HTERT RPE-1 (cell line): Measurements from ENCODE around the gene PIK3C2G.

Experiments used
- in situ Hi-C: fragments of 300-500 bp; cut with MboI; formaldehyde crosslinking; loops from 4 replicates; pipeline ENCODE4 v1.14.3; 2020; ENCODE audit warnings: low sequenced_read_pairs

Gene PIK3C2G

DNA sequence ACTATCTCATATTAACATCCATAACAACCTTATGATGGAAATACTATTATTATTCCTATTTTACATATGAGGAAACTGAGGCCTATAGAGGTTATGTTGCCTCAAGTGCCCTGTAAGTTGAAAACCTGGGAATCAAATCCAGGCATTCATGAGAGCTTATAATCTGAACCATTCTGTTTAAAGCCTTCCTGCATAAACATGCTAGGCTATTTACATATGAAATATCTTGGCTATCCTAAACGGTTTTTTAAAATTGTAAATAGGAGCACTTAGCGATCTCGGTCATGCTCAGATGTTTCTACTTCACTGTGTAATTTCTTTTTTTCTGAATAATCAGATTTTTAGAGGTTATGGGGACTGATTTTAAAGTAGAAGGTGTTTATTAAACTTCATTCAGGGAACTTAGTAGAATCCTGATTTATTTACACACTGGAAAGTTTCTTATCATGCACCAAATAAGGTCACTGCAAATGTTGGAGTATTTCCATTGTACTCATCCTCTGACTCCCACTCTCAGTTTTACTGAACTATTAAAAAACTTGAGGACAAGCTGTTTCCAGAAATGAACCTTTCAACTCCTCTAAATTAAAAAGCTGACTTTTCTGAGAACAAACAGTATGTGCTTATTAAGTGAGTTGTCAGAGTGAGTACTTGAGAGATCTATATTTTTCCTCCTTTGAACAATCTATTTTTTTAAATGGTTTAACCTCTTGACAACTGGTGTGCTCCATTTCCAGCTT, 141.7 kb downstream of the PIK3C2G start:
- in situ Hi-C loops: no loop called here

DNA sequence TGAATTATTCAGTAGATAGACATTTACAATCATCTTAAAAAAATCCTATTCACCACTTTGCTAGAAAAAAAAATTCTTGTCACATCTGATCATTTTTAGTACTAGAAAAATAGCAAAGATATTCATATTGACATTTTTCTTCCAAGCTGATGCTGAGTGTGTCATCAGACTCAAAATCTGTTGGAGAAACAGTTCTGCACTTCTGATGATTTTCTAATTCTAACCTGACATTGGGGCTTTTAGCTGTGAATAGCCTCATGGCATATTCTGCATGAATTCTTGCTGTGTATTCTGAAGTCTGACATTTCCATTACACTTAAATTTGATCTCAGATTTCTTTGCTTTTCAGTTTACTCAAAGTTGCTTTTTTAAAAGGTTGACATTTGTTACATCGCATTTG, 150.1 kb downstream of the PIK3C2G start:
- in situ Hi-C loops: no loop called here

DNA sequence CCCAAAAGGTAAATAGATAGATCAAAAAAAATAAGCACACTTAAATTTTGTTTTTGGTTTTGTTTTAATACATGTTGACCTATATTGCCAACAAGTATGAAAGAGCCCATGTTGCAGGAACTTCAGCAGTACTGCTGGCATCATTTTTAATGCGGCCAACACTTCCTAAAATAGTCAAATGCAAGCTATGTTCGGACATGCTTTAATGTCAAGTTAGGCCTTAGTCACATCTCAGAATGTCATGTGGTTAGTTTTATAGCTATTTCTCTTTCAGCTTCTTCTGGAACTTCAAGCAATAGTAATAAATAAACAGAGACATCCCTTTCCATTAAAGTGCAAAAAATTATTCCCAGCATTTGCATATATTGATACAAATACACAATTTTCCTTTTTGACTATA, 153.4 kb downstream of the PIK3C2G start:
- in situ Hi-C loops: no loop called here

- in situ Hi-C loops: no loop called here
These were observed 153.9 kb downstream of the PIK3C2G start for GRCh38 chr12:18415227-18415626.

- in situ Hi-C loops: no loop called here
These were observed 155.1 kb downstream of the PIK3C2G start for GRCh38 chr12:18416412-18416811.

- in situ Hi-C loops: no loop called here
These were observed 158.0 kb downstream of the PIK3C2G start for GRCh38 chr12:18419311-18419710.

GRCh38 chr12:18421867-18422266, 160.5 kb downstream of the PIK3C2G start:
- in situ Hi-C loops: no loop called here

DNA sequence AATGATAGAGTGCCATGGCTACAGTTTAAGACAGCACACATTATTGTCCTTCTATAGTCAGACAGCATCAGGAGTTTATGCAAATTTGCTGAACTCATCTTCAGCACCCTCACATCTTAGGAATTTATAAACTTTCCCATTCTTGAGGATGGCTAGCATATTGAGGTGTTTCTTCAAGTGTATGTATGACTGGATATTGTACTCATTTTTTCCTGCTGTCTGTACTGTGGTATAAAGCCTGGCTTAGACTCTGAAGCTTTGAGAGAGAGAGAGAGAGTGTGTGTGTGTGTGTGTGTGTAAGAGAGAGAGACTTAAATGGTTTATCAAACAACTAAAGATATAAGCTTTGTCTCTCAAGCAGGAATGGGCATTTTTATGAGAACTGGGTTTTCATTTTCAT, 161.6 kb downstream of the PIK3C2G start:
- in situ Hi-C loops: no loop called here

- in situ Hi-C loops: no loop called here
These were observed 163.5 kb downstream of the PIK3C2G start for GRCh38 chr12:18424857-18425256.

DNA sequence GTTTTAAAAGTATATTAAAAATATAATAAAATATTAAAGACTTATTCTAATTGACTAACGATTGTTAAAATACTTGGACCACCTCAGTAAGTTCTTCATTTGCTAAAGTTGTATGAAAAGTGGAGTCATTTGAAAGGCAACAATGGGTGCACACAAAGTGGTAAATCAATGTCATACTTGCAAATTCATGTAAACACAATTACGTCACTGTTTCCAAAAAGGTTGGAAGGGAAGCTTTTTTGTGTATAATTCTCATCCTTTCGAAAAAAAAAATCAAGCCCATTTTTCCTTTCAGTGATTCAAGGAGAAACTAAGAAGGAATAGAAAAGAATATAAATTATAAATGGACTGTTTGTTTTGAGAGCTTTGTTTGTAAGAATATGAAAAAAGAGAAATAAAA, 166.2 kb downstream of the PIK3C2G start:
- in situ Hi-C loops: no loop called here

- in situ Hi-C loops: no loop called here
These were observed 167.1 kb downstream of the PIK3C2G start for GRCh38 chr12:18428416-18428815.

DNA sequence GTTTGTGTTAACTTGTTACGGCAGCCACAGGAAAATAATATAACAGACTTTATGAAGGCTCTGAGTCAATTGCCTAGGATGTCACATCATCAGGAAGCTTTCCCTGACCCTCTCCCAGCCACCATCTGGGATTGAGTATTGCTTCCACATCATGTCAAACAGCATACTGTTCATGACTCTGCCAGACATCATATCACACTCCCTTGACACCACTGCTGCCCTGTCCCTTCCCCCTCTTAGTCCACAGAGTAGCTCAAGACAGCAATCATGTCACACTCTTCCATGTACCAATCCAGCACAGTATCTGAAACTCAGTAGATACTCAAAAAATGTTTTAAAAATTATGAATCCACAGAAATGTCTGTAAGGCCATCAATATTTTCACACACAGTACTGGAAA, 168.0 kb downstream of the PIK3C2G start:
- in situ Hi-C loops: no loop called here

GRCh38 chr12:18430425-18431048, 169.2 kb downstream of the PIK3C2G start:
- in situ Hi-C loops: no loop called here

DNA sequence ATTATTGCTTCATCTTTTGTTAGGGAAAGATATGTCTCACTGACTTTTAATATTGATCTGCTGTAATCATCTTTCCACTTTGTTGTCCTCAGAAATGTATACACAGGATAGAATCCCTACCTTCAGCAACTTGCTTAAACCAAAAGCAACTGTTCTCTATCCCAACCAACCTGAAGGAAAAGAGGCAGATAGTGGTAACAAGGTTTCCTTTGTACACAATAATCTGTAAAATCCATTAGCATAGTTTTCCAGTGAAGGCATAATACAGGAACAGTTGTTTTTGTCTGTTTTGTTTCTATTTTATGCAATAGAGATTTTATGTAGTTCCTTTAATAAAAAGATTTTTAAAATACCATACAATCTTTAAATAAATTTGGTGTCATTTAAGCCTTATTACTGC, 170.5 kb downstream of the PIK3C2G start:
- in situ Hi-C loops: no loop called here

DNA sequence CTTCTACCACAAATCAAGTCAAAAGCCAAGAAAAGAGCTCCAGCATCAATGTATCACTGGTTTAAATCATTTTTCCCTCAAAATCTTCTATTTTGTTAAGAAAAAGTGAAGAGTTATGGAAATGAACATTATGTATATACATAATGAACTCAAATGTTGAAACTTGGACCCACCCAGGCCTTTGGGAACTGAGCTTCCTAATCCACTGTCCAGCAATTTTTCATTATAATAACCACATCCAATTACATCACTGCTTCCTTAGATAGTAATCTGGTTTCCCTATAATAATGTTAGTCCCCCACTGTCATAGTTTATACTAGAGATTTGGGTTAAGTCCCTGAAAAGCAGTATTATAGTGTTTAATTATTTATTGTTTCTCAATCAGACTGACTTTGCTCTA, 170.9 kb downstream of the PIK3C2G start:
- in situ Hi-C loops: no loop called here

DNA sequence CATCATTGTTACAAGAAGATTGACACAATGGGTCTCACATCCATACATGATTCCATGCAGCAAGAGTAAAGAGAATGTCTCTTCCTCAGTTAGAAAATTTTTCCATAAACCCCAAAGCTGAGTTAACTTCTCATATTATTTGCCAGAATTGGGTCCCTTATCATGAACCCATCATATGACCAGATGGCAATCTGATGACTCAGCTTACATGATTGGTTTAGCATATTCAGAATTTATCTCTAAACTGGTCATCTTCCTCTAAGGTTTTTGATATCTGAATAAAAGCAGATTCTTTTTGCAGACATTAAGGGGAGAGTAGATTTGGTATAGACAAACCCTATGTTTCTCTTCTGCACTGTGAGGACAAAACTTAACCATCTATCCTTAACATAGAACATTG, 174.9 kb downstream of the PIK3C2G start:
- in situ Hi-C loops: no loop called here

DNA sequence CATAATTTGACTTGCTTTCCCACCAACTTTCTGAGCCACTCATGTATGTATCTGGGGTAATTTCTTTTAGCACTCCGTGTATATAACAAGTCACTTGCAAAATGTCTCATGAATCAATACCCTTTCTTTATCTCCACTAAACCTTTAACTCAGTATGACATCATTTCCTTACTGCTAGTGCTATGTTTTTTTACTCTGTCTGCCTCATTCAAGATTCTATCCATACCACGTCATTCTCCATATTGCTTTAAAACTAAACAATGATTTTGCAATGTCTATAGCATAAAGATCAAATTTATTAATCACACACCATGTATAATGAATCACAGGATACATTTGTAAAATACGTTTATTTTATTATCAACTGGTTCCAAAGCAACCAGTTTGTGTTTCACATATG, 178.2 kb downstream of the PIK3C2G start:
- in situ Hi-C loops: no loop called here

DNA sequence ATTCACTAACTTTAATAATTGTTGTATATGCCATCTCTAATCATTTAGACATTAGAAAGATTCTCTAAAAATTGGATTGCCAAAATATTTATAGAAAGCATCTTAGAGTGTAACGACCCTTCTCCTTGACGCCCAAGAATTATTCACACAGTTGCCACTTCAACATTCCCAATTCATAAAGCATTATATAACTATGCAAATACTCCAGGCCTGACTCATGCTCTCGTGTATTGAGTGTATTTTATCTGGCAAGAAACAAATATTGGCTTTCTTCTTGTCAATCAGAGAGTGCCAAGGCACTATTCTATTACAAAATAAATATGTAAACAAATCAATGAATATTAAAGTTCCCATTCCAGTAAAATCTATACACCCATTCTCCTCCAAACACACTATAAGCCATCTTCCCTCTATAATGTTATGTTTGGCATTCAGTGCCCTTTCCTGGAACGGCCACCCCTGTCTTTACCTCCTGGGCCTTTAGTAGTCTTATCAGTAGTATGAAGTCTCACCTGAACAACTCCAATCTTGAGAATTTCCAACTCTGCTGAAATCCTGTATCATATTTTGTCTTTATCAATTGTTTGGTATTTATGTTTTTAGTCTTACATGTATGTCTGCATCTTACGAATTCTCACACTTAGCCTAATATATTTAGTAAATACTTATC, 182.6 kb downstream of the PIK3C2G start:
- in situ Hi-C loops: no loop called here

DNA sequence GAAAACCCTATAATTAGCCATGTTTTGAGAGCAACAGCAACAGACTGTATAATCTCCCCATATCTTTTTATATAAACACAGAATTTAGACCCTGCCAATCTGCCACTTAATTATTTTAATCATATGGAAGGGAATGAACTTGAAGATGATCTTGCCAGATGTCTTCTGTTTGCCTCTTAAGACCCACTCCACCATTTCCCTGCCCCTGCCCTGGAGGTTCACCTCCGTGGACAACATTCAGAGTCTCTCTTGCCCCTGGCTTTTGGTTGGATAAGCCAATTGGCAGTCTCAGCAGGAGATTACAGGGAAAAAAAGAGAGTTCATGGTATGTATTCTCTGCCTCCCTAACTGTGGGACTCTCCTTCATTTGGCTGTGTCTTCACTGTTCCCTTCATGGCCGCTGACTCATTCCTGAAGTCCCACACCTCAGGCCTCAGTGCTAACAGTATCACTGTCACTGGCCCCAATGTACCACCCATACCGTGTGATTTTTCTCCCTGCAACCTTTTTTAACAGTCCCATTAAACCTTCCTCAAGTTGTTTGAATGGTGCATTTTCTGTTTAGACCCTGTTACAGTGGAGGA, 184.8 kb downstream of the PIK3C2G start:
- in situ Hi-C loops: no loop called here

GRCh38 chr12:18454330-18454729, 193.0 kb downstream of the PIK3C2G start:
- in situ Hi-C loops: no loop called here

DNA sequence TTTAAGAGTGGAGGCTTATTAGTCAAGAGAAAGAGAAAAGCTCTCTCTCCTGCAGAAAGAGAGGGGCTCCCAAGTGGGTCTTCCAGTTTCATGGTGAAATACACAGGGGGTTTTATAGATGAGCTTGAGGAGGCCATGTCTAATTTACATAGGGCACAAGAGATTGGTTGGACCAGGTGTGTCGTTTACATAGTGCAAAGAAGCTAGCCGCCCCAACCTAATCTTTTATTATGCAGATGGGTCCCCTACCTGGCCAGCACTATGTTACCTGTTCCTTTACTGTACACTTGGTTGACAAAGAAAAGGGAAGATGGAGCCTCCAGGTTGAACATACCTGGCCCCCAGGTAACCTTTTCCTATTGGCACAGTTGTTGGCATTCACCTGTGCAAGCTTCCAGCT, 195.0 kb downstream of the PIK3C2G start:
- in situ Hi-C loops: no loop called here

GRCh38 chr12:18457362-18457761, 196.0 kb downstream of the PIK3C2G start:
- in situ Hi-C loops: no loop called here
